Neural progenitor cell (in vitro differentiated cells): Measurements from ENCODE around the gene UBE2QL1.

ENCODE experiments used
- CTCF ChIP-seq: fragments of 200-600 bp; sonication (generic); IDR thresholded peaks from 2 replicates; pipeline ENCODE4 v1.5.1; 2017; ENCODE audit warnings: antibody characterized with exemption, mild to moderate bottlenecking
- EZH2phosphoT487 ChIP-seq: fragments of 200-600 bp; sonication (generic); IDR thresholded peaks from 2 replicates; pipeline ENCODE4 v1.6.1; 2017; ENCODE audit warnings: antibody characterized with exemption

DNA sequence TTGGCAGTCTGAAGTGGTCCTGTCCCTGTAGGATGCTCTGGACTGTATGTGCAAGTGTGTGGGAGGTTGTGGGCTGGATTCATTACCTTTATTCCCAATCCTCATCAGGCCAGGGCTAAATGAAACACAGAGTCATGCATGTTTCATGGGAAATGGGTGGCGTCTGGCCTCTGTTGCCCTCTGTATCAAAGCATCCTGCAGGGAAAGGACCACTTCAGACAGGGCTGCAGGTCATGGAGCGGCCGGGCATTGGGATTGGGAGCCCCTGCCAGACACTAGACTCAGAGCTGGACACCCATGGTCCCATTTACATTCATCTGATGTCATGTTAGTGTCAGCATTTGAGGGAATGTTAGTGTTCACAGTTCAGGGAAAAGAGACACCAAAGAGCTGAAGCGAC, 53.8 kb downstream of the UBE2QL1 start:
- TF ChIP-seq CTCF (no peak), EZH2phosphoT487 (no peak)
